CD14-positive monocyte (primary cell): Measurements from ENCODE around the gene INPP5F. TPM values are rescaled to one million over a fixed set of nuclear protein-coding genes. Genes with fewer than 3 reads are reported as not detected.

Experiments used
- DNase-seq, 3 donors: peaks; one replicate each; pipeline ENCODE4 v3.0.0-alpha.2; 2011 to 2022
- H2AFZ ChIP-seq: 2 replicates; pipeline ENCODE4 v1.6.0; 2012; ENCODE audit warnings: mild to moderate bottlenecking, low read depth, low read length, inconsistent platforms; ENCODE audit not compliant: insufficient read depth, poor library complexity, severe bottlenecking
- H3K27ac ChIP-seq, 2 donors: 1 replicate in 1 of 2; 2 replicates in 1 of 2; pipeline ENCODE4 v1.5.1; 2012 to 2013; ENCODE audit warnings: low read length in 2 of 2, control low read depth in 1 of 2, inconsistent platforms in 1 of 2, low read depth in 1 of 2, mild to moderate bottlenecking in 1 of 2
- H3K27me3 ChIP-seq, 2 donors: one replicate each; pipeline versions ENCODE4 v1.6.0 to v1.6.1; 2011 to 2013; ENCODE audit warnings: low read length in 2 of 2; ENCODE audit not compliant: control insufficient read depth in 2 of 2, insufficient read depth in 2 of 2
- H3K36me3 ChIP-seq, 2 donors: replicated peaks in 1 of 2; 1 replicate in 1 of 2; 2 replicates in 1 of 2; pipeline versions ENCODE4 v1.5.1 to v1.6.1; 2012 to 2013; ENCODE audit warnings: low read length in 2 of 2, control low read depth in 1 of 2, inconsistent platforms in 1 of 2, mild to moderate bottlenecking in 1 of 2; ENCODE audit not compliant: insufficient read depth in 2 of 2, control insufficient read depth in 1 of 2
- H3K4me1 ChIP-seq, 2 donors: 1 replicate in 1 of 2; 2 replicates in 1 of 2; pipeline versions ENCODE4 v1.5.1 to v1.6.1; 2012 to 2013; ENCODE audit warnings: low read length in 2 of 2, control low read depth in 1 of 2, inconsistent platforms in 1 of 2, mild to moderate bottlenecking in 1 of 2, moderate library complexity in 1 of 2; ENCODE audit not compliant: insufficient read depth in 2 of 2, control insufficient read depth in 1 of 2
- H3K4me2 ChIP-seq: replicated peaks from 2 replicates; pipeline ENCODE3; 2012; ENCODE audit warnings: low read length, moderate library complexity, mild to moderate bottlenecking; ENCODE audit not compliant: poor library complexity, severe bottlenecking; ENCODE audit errors: extremely low read depth
- H3K4me3 ChIP-seq, 3 experiments: fragments of 200-600 bp in 1 of 3; sonication (generic) in 1 of 3; replicated peaks in 1 of 3; 1 replicate in 2 of 3; 2 replicates in 1 of 3; pipeline ENCODE4 v1.5.1; 2011 to 2013; ENCODE audit warnings: low read length in 3 of 3, mild to moderate bottlenecking in 3 of 3, control low read depth in 2 of 3, low read depth in 2 of 3, inconsistent platforms in 1 of 3, moderate library complexity in 1 of 3
- H3K79me2 ChIP-seq: 2 replicates; pipeline ENCODE4 v1.6.0; 2012; ENCODE audit warnings: mild to moderate bottlenecking, control low read depth, inconsistent platforms, low read length, moderate library complexity; ENCODE audit not compliant: insufficient read depth
- H3K9ac ChIP-seq: 2 replicates; pipeline ENCODE4 v1.6.0; 2017; ENCODE audit warnings: low read length, mild to moderate bottlenecking; ENCODE audit not compliant: insufficient read depth, poor library complexity, severe bottlenecking
- H3K9me3 ChIP-seq, 2 donors: replicated peaks in 1 of 2; 1 replicate in 1 of 2; 2 replicates in 1 of 2; pipeline versions ENCODE4 v1.5.1 to v1.6.1; 2012 to 2013; ENCODE audit warnings: low read length in 2 of 2, control low read depth in 1 of 2; ENCODE audit not compliant: control insufficient read depth in 1 of 2, insufficient read depth in 1 of 2
- H4K20me1 ChIP-seq: 2 replicates; pipeline ENCODE4 v1.6.0; 2012; ENCODE audit warnings: mild to moderate bottlenecking, low read length, control low read depth, moderate library complexity; ENCODE audit not compliant: insufficient read depth
- H3K27ac Mint-ChIP-seq, 7 donors: one replicate each; pipeline ENCODE4 v1.8.0; 2020; ENCODE audit warnings: mild to moderate bottlenecking in 7 of 7, mixed read lengths in 7 of 7, moderate library complexity in 6 of 7, inconsistent platforms in 2 of 7
- H3K27me3 Mint-ChIP-seq, 3 donors: one replicate each; pipeline ENCODE4 v1.8.0; 2021 to 2022; ENCODE audit warnings: low read depth in 3 of 3, mild to moderate bottlenecking in 3 of 3, mixed read lengths in 3 of 3, moderate library complexity in 3 of 3, inconsistent platforms in 1 of 3
- H3K36me3 Mint-ChIP-seq, 2 donors: one replicate each; pipeline ENCODE4 v1.8.0; 2020; ENCODE audit warnings: mixed read lengths in 2 of 2, inconsistent platforms in 1 of 2, mild to moderate bottlenecking in 1 of 2
- H3K4me1 Mint-ChIP-seq: one replicate; pipeline ENCODE4 v1.8.0; 2020; ENCODE audit warnings: mild to moderate bottlenecking, mixed read lengths
- H3K4me3 Mint-ChIP-seq, 2 donors: one replicate each; pipeline ENCODE4 v1.8.0; 2020; ENCODE audit warnings: mild to moderate bottlenecking in 2 of 2, mixed read lengths in 2 of 2, moderate library complexity in 1 of 2
- H3K9me3 Mint-ChIP-seq, 7 donors: one replicate each; pipeline ENCODE4 v1.8.0; 2020 to 2022; ENCODE audit warnings: mixed read lengths in 7 of 7, mild to moderate bottlenecking in 6 of 7, moderate library complexity in 6 of 7, inconsistent platforms in 2 of 7
- WGBS: methylation state at CpG from one replicate; pipeline ENCODE4 v1.1.5; 2013; ENCODE audit warnings: missing lambda C conversion rate; ENCODE audit not compliant: insufficient coverage; 5-methylcytosine and 5-hydroxymethylcytosine counted together
- intact Hi-C, 2 donors: fragments of 100-400 bp; cut with micrococcal nuclease; formaldehyde crosslinking; loops; one replicate each; pipeline versions ENCODE4 v1.15.0 to v1.15.1; 2023
- polyA plus RNA-seq, 3 donors: library from polyadenylated mRNA; depleted of rRNA in 1 of 3; unstranded in 2 of 3; stranded (reverse) in 1 of 3; fragments of 300-500 nt in 2 of 3; fragments of >200 nt in 1 of 3; fragmentation: Illumina TruSeq in 2 of 3; gene quantifications; 1 replicate in 2 of 3; 2 replicates in 1 of 3; pipeline ENCODE4 v1.2.3, GENCODE V29; 2012 to 2021
- TF ChIP-seq, protein P1 (sequence below): fragments of 200-600 bp; IDR thresholded peaks from one replicate; pipeline ENCODE4 v1.8.0; 2022; ENCODE audit warnings: antibody characterized with exemption, mild to moderate bottlenecking

Gene INPP5F
- polyA plus RNA-seq, 3 donors: 5.1 to 6.9 (median 5.4) TPM

DNA sequence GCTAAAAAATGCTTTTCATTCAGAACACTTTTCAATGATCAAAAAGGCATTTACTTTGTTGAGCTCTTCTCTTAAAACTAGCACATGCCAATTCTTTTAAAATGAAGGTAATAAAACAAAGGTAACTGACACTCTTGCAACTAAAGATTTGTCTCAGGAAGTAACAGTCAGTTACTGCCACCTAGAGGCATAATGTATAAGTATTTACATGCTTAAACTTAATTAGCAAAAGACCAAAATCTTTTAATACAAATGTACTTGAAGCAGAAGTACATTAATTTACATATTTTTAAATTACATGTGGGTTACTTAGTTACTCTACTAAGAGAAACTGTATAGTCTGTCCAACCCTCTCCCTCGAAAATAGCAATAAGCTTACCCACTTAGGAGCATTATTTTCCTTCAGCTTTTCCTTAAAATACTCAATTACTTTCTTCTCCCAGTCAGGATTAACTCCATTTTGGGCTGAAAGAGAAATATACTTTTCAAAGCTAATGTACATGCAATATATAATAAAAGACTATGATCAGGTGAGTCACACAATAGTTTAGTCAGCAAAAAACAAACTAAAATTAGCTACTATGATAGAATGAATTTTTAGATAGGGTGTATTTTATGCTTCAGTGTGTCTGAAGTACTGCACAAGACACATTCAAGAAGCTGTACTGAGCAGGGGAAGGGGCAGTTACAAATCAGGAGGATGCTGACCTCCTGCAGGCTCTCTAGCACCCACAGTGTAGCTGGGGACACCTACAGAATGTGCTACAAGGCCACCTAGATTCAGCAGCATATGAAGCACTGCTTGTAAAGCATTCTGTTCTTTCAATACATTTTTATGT, 133.8 kb downstream of the INPP5F start:
- Histone ChIP-seq H2AFZ (no peak overlapping the region), H3K4me3 (no peak overlapping the region), H3K27ac (peak overlapping the region in 1 of 2 donors; percentile 45), H3K9me3 (no peaks in the 10 kb centered on the region), H3K36me3 (peaks cover 31 to 49% of the 10 kb centered on the region in 2 donors), H4K20me1 (peaks cover 99% of the 10 kb centered on the region), H3K4me1 (no peaks in the 10 kb centered on the region), H3K79me2 (peaks cover 94% of the 10 kb centered on the region), H3K4me2 (no peak overlapping the region), H3K27me3 (no peaks in the 10 kb centered on the region), H3K9ac (no peak overlapping the region)
- peaks cover 6 to 11% (median 9%) of the 10 kb centered on the region in 7 donors for H3K9me3 Mint-ChIP-seq
- WGBS: no CpG with 5 or more reads among the region's 1 CpG
- TF ChIP-seq, protein P1, sequence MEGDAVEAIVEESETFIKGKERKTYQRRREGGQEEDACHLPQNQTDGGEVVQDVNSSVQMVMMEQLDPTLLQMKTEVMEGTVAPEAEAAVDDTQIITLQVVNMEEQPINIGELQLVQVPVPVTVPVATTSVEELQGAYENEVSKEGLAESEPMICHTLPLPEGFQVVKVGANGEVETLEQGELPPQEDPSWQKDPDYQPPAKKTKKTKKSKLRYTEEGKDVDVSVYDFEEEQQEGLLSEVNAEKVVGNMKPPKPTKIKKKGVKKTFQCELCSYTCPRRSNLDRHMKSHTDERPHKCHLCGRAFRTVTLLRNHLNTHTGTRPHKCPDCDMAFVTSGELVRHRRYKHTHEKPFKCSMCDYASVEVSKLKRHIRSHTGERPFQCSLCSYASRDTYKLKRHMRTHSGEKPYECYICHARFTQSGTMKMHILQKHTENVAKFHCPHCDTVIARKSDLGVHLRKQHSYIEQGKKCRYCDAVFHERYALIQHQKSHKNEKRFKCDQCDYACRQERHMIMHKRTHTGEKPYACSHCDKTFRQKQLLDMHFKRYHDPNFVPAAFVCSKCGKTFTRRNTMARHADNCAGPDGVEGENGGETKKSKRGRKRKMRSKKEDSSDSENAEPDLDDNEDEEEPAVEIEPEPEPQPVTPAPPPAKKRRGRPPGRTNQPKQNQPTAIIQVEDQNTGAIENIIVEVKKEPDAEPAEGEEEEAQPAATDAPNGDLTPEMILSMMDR: peak; percentile 79
- intact Hi-C loops: loop anchor here (2.0 to 10.0 kb wide), 4 partner anchors 107 to 175 kb away; no protein-coding TSS in a partner anchor
- H3K4me3 Mint-ChIP-seq: no peak overlapping the region
- peaks cover 27 to 48% of the 10 kb centered on the region in 2 donors for H3K36me3 Mint-ChIP-seq
- H3K4me1 Mint-ChIP-seq: peaks cover 23% of the 10 kb centered on the region
- peak; percentile 15 to 67 (median 43) for DNase-seq
- peak overlapping the region in 5 of 7 donors; percentile 9 to 61 (median 41) for H3K27ac Mint-ChIP-seq
- H3K27me3 Mint-ChIP-seq: no peaks in the 10 kb centered on the region

DNA sequence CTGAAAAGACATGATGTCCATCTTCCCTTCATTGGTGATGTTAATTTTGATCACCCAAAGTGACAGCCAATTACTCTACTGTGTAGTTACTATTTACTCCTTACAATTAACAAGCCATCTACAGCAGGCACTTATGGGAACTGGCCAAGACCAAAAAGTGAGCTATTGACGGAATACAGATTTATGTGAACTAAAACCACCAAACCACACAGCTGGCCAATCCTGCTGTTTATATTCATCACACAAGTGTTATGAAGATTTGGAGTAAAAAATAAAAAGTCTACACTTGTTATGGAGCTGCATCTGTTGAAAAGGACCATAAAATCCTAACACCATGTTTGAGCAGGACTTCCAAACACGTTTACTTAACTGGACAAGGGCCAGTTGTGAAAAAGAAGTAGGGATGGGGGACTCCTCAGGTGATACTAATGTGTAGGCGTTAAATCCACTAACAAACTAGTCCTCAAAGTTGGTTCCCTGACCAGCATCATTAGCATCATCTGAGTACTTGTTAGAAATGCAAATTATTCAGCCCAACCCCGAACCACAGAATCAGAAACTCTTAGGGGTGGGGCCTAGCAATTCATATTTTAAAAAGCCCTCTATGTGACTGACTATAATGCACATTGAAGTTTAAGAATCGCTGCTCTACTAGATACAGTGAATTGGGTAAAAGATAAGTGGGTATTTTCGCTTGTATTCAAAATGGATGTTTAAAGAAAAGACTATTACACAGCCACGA, 135.2 kb downstream of the INPP5F start:
- H3K27ac Mint-ChIP-seq: peak overlapping the region in 2 of 7 donors; percentile 18 to 32
- peaks cover 6 to 14% (median 11%) of the 10 kb centered on the region in 7 donors for H3K9me3 Mint-ChIP-seq
- Histone ChIP-seq H3K36me3 (peaks cover 25 to 37% of the 10 kb centered on the region in 2 donors), H3K79me2 (peaks cover 98% of the 10 kb centered on the region), H3K27ac (no peak overlapping the region), H3K9ac (no peak overlapping the region), H3K27me3 (no peaks in the 10 kb centered on the region), H3K4me1 (no peaks in the 10 kb centered on the region), H3K4me3 (no peak overlapping the region), H3K4me2 (no peak overlapping the region), H2AFZ (no peak overlapping the region), H3K9me3 (no peaks in the 10 kb centered on the region), H4K20me1 (peaks cover 99% of the 10 kb centered on the region)
- no peak for DNase-seq
- intact Hi-C loops: loop anchor here (2.0 to 5.0 kb wide), 2 partner anchors 109 to 110 kb away; no protein-coding TSS in a partner anchor
- TF ChIP-seq, protein P1: no peak
- no peaks in the 10 kb centered on the region for H3K27me3 Mint-ChIP-seq
- H3K4me1 Mint-ChIP-seq: peaks cover 29% of the 10 kb centered on the region
- peaks cover 24 to 48% of the 10 kb centered on the region in 2 donors for H3K36me3 Mint-ChIP-seq
- no peak overlapping the region for H3K4me3 Mint-ChIP-seq
- WGBS: no CpG with 5 or more reads among the region's 7 CpGs
